DND-41 (cell line): ENCODE data around the gene CYP2W1.

Experiments
- ATAC-seq: fragments of 200-7000 bp; cut with Tn5 transposase; 3 replicates; pipeline ENCODE4 v1.9.1; 2021; ENCODE audit warnings: low read depth; ENCODE audit not compliant: insufficient read depth
- DNase-seq: peaks from one replicate; pipeline ENCODE4 v3.0.0-alpha.2; 2020
- H2AFZ ChIP-seq: 2 replicates; pipeline ENCODE4 v1.6.0; 2012; ENCODE audit warnings: low read depth, low read length
- H3K27ac ChIP-seq: 2 replicates; pipeline ENCODE4 v1.5.1; 2012; ENCODE audit warnings: low read length, inconsistent platforms
- H3K27me3 ChIP-seq: fragments of 200-600 bp; sonication (generic); 2 replicates; pipeline ENCODE4 v1.6.0; 2012; ENCODE audit warnings: low read length, mild to moderate bottlenecking, inconsistent platforms; ENCODE audit not compliant: insufficient read depth, poor library complexity
- H3K36me3 ChIP-seq: 2 replicates; pipeline ENCODE4 v1.5.1; 2012; ENCODE audit warnings: low read length, inconsistent platforms; ENCODE audit not compliant: insufficient read depth
- H3K4me1 ChIP-seq: 2 replicates; pipeline ENCODE4 v1.5.1; 2012; ENCODE audit warnings: mild to moderate bottlenecking, low read length; ENCODE audit not compliant: insufficient read depth
- H3K4me2 ChIP-seq: 2 replicates; pipeline ENCODE4 v1.6.0; 2012; ENCODE audit warnings: mild to moderate bottlenecking, moderate library complexity, low read length, inconsistent platforms; ENCODE audit not compliant: insufficient read depth
- H3K4me3 ChIP-seq, 2 experiments: fragments of 200-600 bp in 1 of 2; shearing (Covaris generic) in 1 of 2; 2 replicates each; pipeline ENCODE4 v1.5.1; 2012 to 2016; ENCODE audit warnings: inconsistent platforms in 2 of 2, low read length in 2 of 2, mild to moderate bottlenecking in 2 of 2, low read depth in 1 of 2, moderate library complexity in 1 of 2
- H3K79me2 ChIP-seq: 2 replicates; pipeline ENCODE4 v1.6.0; 2012; ENCODE audit warnings: low read length, inconsistent platforms; ENCODE audit not compliant: insufficient read depth
- H3K9ac ChIP-seq: 2 replicates; pipeline ENCODE4 v1.6.0; 2012; ENCODE audit warnings: low read depth, mild to moderate bottlenecking, inconsistent platforms, low read length, moderate library complexity
- H3K9me3 ChIP-seq: 2 replicates; pipeline ENCODE4 v1.5.1; 2012; ENCODE audit warnings: low read length, moderate library complexity, mild to moderate bottlenecking, inconsistent platforms; ENCODE audit not compliant: insufficient read depth, severe bottlenecking
- H4K20me1 ChIP-seq: 2 replicates; pipeline ENCODE4 v1.6.0; 2012; ENCODE audit warnings: low read length; ENCODE audit not compliant: insufficient read depth
- EZH2 ChIP-seq: IDR thresholded peaks from 3 replicates; pipeline ENCODE4 v1.6.1; 2012; ENCODE audit warnings: borderline replicate concordance, low read depth, mild to moderate bottlenecking, moderate library complexity, low read length, inconsistent platforms; ENCODE audit not compliant: severe bottlenecking
- TF ChIP-seq, protein P1 (sequence below): IDR thresholded peaks from 2 replicates; pipeline ENCODE4 v1.5.1; 2012; ENCODE audit warnings: borderline replicate concordance, low read length, moderate library complexity, mild to moderate bottlenecking; ENCODE audit not compliant: poor library complexity, severe bottlenecking; ENCODE audit errors: extremely low read depth

The CYP2W1 gene

DNA sequence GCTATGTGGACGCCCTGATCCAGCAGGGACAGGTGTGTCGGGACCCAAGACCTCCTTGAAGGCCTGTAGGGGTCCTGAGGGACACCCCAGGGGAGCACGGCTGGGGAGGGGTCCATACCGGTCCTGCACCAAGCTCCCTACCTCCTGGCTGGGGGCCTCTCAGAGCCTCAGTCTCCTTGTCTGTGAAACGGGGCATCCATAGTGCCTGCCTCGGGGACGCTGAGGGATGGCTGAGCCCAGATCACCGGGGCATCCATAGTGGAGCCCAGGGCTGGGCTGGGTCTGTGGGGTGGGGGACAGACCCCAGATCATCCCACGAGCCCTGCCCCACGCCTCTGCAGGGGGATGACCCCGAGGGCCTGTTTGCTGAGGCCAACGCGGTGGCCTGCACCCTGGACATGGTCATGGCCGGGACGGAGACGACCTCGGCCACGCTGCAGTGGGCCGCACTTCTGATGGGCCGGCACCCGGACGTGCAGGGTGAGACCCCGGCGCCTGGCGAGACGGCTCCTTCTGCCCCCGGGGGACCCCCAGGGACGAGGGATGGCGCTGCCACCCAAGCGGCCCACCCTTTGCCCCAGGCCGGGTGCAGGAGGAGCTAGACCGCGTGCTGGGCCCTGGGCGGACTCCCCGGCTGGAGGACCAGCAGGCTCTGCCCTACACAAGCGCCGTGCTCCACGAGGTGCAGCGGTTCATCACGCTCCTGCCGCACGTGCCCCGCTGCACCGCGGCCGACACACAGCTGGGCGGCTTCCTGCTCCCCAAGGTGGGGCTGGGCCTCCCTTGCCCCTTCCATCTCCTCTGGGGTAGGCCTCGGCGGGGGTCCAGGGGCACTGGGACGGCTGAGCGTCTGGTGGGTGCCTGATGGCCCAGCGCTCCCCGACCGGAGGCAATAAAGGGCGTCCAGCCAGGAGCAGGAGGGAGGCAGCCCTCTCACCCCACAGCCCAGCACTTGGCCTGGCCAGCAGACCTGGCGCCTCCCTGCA, 4.1 kb downstream of the CYP2W1 start:
- Histone ChIP-seq H3K4me2 (no peak overlapping the region), H3K27me3 (no peaks in the 10 kb centered on the region), H3K79me2 (no peaks in the 10 kb centered on the region), H3K27ac (no peak overlapping the region), H3K4me1 (no peaks in the 10 kb centered on the region), H3K9me3 (no peaks in the 10 kb centered on the region), H3K36me3 (no peaks in the 10 kb centered on the region), H3K9ac (no peak overlapping the region), H3K4me3 (no peak overlapping the region), H4K20me1 (peaks cover 2% of the 10 kb centered on the region; the same call in 1 of the 2 replicates), H2AFZ (no peak overlapping the region)
- TF ChIP-seq, protein P1, sequence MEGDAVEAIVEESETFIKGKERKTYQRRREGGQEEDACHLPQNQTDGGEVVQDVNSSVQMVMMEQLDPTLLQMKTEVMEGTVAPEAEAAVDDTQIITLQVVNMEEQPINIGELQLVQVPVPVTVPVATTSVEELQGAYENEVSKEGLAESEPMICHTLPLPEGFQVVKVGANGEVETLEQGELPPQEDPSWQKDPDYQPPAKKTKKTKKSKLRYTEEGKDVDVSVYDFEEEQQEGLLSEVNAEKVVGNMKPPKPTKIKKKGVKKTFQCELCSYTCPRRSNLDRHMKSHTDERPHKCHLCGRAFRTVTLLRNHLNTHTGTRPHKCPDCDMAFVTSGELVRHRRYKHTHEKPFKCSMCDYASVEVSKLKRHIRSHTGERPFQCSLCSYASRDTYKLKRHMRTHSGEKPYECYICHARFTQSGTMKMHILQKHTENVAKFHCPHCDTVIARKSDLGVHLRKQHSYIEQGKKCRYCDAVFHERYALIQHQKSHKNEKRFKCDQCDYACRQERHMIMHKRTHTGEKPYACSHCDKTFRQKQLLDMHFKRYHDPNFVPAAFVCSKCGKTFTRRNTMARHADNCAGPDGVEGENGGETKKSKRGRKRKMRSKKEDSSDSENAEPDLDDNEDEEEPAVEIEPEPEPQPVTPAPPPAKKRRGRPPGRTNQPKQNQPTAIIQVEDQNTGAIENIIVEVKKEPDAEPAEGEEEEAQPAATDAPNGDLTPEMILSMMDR: no peak
- no peak for TF ChIP-seq EZH2
- ATAC-seq (no peak; the same call in 2 of the 3 replicates), DNase-seq (no peak)

DNA sequence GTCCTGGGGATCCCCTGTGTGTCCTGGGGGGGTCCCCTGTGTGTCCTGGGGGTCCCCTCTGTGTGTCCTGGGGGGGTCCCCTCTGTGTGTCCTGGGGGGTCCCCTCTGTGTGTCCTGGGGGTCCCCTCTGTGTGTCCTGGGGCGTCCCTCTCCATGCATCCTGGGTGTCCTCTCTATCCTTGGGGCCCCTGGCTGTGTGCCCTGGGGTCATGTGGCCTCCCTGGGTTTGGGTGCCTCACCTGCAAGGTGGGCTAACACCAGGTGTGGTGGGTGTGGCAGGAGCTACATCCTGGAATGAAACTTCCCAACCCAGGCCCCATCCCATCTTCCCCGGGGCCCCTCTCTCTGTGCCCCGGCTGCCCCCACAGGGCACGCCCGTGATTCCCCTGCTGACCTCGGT, 4.9 kb downstream of the CYP2W1 start:
- Histone ChIP-seq H4K20me1 (peaks cover 2% of the 10 kb centered on the region; the same call in 1 of the 2 replicates), H3K27ac (no peak overlapping the region), H2AFZ (no peak overlapping the region), H3K9ac (no peak overlapping the region), H3K79me2 (no peaks in the 10 kb centered on the region), H3K4me1 (peaks cover 2% of the 10 kb centered on the region), H3K9me3 (no peaks in the 10 kb centered on the region), H3K27me3 (no peaks in the 10 kb centered on the region), H3K36me3 (no peaks in the 10 kb centered on the region), H3K4me2 (no peak overlapping the region), H3K4me3 (no peak overlapping the region)
- TF ChIP-seq, protein P1: no peak
- ATAC-seq: no peak
- DNase-seq: no peak

DNA sequence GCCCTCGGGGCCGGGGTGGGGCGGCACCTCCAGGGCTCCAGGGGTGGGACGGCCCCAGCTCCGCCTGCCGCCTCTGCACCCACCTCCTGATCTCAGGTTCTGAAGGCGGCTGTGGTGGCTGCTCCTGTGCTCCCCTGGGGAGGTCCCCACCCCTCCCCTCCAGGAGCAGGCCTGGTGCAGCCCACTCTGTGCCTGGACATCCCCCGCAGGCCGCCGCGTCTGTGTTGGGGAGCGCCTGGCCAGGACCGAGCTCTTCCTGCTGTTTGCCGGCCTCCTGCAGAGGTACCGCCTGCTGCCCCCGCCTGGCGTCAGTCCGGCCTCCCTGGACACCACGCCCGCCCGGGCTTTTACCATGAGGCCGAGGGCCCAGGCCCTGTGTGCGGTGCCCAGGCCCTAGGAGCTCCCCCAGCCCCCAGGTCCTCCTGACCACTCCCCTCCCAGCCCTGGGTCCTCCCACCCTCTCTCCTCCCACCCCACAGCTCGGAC, 5.5 kb downstream of the CYP2W1 start:
- no peaks in the 10 kb centered on the region for H3K27me3 ChIP-seq
- no peak overlapping the region for H3K4me2 ChIP-seq
- no peak overlapping the region for H3K9ac ChIP-seq

More for the DNA sequence above, 5.5 kb downstream of the CYP2W1 start:
- Histone ChIP-seq H3K9me3 (no peaks in the 10 kb centered on the region), H4K20me1 (peaks cover 2% of the 10 kb centered on the region; the same call in 1 of the 2 replicates), H3K4me3 (no peak overlapping the region), H3K79me2 (no peaks in the 10 kb centered on the region), H2AFZ (no peak overlapping the region), H3K4me1 (peaks cover 4% of the 10 kb centered on the region), H3K36me3 (no peaks in the 10 kb centered on the region), H3K27ac (no peak overlapping the region)
- TF ChIP-seq, protein P1: no peak
- TF ChIP-seq EZH2: no peak
- ATAC-seq (no peak), DNase-seq (no peak)
